ENCODE data around the gene POP4.
"Not testable (repeated sequence)": the region's sequence is repeated elsewhere in the genome, so short reads cannot be mapped to it uniquely, and the experiment has no call there.

The POP4 gene, protein sequence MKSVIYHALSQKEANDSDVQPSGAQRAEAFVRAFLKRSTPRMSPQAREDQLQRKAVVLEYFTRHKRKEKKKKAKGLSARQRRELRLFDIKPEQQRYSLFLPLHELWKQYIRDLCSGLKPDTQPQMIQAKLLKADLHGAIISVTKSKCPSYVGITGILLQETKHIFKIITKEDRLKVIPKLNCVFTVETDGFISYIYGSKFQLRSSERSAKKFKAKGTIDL

DNA sequence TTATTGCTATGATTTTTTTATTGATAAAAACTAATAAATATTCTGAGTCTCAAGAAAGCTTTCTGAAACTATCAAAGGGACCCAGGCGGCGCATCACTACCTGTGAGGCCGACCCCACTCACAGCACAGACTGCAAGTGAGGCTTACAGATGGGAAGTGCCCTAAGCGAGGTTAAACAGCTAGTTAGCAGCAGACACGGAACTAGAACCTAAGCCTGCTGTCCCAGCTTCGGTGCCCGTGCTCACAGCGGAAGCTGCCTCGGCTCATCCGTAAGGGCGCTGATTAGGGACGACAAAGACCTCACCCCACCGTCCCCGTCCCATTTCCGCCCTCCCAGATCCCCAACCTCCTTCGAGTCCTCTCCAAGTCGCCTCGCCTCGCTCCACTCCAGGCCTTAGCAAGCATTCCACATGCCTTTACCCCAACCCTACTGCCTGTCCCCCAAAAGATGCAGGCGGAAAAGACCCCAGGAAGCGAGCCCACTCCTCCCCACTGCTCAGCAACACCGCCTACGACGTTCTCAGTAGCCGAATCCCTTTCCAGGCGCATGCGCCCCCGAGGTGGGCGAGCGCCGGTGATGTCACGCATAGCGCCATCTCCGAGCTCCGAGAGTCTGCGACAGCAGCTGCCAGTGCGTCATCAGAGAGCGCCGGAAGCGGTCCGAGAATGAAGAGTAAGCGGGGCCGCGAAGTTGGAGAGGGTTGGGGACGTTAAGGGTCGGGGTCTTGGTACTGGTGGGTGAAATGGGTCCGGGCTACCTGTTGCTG lies at the start of gene POP4:
POP4 (plus strand) TSS at position 631 of the 767 bp plus-strand sequence; CDS start at position 667, 36 bp downstream.
- peak; percentile 95 for DNase-seq (ENCODE audit: low spot score)

DNA sequence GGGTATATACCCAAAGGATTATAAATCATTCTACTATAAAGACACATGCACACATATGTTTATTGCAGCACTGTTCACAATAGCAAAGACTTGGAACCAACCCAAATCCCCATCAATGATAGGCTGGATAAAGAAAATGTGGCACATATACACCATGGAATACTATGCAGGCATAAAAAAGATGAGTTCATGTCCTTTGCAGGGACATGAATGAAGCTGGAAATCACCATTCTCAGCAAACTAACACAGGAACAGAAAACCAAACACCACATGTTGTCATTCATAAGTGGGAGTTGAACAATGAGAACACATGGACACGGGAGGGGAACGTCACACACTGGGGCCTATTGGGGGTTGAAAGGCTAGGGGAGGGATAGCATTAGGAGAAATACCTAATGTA lies 47.0 kb upstream of the POP4 start:
- DNase-seq (ENCODE audit: low spot score) = not testable (repeated sequence)

DNA sequence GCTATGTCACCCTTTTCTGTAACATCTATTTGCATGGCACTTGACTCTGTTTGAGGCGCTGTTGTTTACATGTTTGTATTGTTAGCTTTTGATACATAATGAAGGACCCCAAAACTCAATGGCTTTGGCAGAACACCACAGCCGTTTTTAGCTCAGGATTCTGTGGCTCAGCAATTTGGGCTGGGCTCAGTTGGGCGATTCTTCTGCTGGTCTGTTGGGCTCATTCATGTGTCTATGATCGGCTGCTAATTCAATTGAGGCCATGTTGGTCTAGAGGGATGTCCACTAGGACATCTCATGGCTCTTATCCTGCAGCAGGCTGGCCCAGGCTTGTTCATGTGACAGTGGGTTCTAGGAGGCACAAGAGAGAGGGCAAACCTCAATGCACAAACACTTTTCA lies 46.3 kb upstream of the POP4 start:
- no peak for DNase-seq (ENCODE audit: low spot score)

DNA sequence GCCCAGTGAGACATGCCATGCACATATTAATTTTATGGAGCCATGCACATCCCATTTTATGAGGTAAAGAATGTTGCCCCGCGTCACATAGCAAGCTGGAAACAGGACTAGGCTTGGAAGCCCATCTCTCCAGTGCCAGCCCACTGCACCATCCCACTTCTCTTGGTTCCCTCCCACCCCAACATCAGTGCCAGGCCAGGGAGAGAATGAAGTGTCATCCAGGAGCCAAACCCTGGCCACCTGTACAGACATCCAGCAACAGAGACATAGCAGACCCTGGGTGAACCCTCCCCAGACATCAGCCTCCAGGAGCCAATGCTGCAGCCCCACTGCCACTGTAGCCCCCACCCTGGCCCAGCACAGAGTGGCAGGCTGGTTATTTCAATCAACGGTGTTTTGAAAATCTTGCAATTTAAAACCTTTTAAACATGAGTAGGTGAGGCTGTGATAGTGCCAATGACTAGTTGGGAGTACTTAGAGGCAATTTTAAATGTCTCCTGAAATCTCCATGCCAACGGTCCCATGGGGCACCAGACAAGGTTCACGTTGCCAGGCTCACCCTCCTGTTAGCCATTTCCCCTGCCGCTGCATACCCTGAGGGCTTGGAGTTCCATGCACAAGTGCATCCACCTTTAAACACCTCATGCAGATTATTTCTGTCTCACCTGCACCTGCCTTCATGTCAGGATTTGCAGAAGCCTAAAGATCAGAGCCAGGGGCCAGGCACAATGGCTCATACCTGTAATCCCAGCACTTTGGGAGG lies 45.6 kb upstream of the POP4 start:
- DNase-seq (ENCODE audit: low spot score) = no peak

DNA sequence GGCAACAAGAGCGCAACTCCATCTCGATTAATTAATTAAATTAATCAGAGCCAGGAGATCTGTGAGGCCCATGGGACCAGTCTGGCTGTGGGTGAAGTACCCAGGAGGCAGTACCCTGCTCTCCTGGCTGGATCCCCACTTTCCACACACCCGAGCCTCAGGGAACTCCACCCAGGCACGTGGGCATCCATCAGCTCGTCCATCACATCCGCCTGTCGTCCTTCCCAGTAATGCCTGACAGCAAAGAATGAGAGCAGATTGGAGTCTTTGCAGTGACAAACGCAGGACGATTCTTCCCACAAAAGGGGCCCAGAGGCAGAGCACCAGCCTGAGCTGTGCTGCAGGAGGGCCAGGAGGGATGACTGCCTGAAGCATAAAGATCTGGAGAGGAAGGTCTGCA lies 44.5 kb upstream of the POP4 start:
- no peak for DNase-seq (ENCODE audit: low spot score)

DNA sequence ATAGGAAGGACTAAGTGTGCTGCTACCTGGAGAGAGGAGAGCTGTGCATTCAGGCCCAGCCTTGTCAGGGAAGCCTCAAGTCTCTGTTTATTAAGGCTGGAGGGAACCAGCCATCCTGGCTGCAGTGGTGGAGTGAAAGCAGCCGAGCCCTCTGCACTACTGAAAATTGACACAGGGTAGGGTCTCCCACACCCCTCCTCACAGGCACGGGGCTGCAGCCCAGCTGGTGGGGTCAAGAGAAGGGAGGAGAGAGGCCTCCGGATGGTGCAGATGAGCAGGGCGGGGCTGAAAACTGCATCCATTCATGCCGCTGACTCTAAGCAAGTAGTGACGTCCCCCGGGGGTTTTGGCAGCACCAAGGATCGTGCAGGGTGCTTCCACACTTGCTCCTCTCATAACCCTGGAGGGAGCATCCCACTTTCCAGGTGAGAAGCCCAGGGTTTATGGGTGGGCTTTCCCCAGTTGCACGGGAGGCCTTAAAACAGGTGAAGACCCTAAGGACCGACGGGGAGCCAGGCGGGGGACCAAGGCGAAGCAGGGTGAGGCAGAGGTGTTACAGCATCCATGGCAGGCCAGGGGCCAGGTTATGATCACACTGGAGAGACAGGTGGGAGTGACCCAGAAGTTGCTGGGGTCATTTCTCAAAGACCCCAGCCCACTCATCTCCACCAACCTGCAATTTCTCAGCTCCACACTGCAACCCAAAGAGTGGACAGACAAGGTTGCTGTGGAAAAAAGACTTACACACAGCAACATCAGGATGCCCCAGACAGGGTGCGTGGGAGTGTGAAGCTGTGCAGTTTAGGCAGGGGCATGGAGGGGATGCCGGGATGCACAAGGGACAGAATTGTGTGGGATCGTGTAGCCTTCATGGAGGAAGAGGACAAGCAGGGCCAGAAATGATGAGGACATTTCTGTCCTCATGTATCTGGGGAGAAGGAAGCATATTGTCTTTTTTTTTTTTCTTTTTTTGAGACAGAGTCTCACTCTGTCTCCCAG lies 43.5 kb upstream of the POP4 start:
- DNase-seq (ENCODE audit: low spot score) = no peak

DNA sequence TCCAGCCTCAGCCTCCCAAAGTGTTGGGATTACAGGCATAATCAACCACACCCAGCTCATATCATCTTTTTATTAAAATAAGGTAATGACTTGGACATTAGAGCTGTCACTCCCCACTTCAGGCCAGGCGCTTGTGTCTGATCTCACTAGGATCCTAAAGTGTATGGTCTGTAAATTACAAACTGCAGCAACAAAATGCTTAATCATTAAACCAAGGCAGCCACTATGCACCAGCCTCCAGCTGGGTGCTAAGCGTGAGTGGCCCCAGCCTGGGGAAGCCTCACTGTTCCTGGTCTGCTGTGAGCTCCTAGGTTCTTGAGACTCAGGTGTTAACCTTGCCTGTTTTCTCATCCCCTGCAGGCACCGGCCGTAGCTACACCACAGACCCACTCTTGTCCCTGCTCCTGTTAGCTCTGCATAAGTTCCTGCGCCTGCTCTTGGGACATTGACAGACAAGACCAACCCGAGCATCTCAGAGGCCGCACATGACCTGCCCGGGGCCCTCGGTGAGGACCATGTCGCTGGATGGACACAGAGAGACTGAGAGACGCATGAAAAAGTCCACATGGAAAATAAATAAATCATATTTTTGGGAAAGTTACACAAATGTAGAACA lies 42.5 kb upstream of the POP4 start:
- no peak for DNase-seq (ENCODE audit: low spot score)

DNA sequence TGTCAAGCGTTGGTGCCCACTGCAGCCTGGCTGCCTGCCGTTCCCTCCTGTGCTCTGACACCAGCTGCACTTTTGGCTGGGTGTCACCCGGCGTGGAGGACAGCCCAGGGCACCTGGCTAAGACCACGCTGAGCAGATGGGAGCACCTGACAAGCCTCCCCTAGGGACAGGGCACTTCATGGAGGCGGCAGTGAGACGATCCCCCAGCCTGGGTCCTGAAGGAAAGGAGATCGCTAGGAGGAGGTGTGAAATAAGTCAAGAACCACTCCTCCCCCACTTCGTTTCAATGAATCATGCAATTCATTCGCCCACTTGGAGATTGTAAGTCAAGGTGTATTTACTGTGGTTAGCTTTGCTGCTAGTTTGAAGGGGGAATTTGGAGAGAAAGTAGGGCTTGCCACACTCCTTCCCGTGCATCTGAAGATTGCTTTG lies 41.5 kb upstream of the POP4 start:
- no peak for DNase-seq (ENCODE audit: low spot score)

DNA sequence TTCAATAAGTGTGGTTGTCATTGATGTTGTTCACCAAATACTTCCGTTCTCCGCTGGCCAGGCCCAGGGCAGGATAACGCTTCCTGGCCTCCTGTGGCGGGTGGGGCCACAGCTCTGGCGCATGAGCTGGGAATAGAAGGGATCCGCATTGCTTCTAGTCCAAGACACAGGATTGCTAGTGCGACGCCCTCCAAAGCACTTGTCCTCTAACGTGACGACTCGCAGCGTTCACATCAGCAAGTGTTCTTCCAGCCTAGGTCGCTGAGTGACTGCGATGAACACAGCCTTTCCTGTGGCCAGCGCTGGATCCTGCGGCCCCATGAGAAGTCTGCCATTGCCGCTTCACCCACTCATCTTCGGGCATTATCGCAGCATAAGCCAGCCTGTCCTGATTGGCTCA lies 40.9 kb upstream of the POP4 start:
- DNase-seq (ENCODE audit: low spot score) = no peak

DNA sequence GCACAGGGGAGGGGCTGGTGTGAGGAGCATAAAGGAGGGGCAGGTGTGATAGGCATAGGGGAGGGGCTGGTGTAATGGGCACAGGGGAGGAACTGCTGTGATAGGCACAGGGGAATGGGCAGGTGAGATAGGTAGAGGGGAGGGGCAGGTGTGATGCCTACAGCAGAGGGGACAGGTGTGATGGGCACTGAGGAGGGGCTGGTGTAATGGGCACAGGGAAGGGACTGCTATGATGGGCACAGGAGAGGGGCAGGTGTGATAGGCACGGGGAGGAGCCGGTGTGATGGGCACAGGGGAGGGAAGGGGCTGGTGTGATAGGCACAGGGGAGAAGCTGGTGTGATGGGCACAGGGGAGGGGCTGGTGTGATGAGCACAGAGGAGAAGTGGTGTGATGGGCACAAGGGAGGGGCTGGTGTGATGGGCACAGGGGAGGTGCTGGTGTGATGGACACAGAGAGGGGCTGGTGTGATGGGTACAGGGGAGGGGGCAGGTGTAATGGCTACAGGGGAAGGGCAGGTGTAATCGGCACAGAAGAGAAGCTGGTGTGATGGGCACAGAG lies 39.5 kb upstream of the POP4 start:
- no peak for DNase-seq (ENCODE audit: low spot score)

DNA sequence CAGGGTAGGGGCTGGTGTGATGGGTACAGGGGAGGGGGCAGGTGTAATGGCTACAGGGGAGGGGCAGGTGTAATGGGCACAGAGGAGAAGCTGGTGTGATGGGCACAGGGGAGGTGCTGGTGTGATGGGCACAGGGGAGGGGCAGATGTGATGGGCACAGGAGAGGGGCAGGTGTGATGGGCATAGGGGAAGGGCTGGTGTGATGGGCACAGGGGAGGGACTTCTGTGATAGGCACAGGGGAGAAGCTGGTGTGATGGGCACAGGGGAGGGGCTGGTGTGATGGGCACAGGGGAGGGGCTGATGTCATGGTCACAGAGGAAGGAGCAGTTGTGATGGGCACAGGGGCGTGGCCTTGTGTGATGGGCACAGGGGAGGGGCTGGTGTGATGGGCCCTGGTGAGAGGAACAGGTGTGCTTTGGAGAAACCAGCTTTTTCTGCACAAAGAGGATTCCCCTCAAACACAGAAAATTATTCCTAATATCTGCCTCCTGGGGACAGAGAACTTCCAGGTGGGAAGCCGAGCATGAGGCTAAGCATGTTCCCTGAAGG lies 38.6 kb upstream of the POP4 start:
- DNase-seq (ENCODE audit: low spot score) = no peak

DNA sequence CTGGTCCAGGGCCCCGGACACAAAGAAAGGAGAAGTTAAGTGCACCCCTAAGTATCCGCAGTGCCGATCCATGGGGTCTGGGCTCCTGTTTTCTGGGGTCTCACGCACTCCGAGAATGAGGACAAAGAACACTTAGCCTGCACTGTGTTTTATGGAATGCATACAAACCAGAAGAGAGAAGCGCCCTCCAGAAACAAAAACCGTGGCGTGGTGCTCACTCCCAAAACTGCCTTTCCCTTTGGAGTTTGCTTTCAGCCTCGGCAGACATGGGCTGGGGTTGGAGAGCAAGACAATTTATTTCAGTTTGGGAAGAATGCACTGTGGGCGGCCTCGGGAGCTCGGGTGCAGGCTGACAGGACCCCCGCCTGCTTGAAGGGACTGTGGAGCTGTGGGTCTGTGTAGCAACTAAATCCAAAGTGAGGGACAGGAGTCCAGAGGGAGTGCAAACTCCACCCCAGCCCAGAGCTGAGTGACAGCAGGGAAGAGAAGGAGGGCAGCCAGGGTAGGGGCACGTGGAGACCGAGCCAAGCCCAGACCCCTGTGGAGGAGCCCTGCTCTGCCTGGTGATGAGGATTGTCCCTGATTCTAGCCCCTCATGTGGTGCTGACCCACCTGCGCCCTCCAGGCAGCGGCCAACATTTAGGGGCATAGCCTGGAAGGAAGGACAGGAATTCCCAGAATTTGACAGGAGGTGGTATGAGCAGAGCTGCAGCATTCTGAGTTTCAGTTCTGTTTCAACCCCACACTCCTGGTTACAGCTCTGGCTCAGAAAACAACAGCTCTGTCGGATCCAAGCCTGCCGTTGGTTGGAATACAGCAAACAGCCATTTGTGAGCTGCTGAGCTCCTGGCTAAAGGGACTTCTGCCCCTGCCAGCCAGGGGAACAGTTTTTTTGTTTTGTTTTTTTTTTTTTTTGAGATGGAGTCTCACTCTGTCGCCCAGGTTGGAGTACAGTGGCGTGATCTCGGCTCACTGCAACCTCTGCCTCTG lies 37.8 kb upstream of the POP4 start:
- no peak for DNase-seq (ENCODE audit: low spot score)

DNA sequence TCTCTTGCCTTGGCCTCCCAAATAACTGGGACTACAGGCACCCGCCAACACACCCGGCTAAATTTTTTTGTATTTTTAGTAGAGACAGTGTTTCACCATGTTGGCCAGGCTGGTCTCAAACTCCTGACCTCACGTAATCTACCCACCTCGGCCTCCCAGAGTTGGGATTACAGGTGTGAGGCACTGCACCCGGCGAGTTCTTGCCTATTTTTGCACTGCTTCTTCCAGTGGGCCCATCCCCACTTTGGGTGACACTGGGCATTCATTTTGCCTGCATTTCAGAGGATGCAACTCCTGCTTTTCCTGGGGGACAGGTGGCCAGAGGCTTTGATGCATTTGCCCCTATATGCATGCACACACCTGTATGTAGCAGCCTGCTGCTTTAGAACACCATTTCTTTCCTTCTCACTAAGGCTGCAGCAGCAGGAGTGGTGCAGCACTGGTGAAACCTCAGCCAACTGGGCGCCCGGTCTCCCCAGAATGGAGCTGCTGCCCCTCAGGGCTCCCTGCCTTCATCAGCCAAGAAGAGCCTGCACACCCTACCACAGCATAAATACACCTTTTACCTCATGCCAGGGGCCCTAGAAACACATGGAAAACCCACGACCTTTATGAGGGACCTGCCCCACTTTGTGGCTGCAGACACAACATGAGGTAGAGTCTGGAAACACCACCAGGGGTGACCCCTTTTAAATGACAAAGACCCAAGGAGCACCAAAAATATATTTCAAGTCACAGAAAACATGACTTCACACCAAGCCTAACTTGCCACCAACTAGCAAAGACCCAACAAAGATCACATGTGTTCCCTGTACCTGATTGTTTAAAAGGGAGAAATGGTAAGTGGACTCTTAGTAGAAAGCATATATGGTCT lies 36.8 kb upstream of the POP4 start:
- DNase-seq (ENCODE audit: low spot score) = no peak

DNA sequence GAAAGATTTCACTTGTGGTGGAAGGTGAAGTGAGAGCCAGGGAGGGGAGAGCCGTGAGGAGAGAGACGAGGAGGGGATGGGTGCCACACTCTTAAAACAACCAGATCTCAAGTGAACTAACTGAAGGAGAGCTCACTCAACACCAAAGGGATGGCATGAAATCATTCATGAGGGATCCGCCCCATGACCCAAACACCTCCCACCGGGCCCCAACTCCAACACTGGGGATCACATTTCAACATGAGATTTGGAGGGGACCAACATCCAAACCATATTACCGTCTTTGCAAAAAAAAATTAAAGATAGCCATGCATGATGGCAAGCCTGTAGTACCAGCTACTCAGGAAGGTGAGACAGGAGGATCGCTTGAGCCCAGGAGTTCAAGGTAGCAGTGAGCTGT lies 34.9 kb upstream of the POP4 start:
- no peak for DNase-seq (ENCODE audit: low spot score)

DNA sequence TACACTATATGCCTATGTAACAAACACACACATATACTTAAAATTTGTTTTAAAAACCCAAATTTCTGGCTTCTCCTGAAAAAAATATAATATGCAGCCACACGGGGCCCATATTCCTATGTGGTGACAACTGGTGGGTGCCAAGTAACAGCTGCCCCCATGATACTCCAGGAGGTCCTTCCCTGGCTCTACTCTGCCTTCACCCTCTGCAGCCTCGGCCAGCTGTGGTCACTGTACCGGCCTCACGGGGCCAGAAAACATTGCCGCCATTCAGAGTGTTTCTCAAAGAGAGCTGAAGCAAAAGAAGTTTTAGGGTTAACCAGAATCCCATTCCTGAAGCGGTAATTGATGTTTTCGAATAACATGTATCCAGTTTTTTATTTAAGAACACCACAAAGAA lies 32.6 kb upstream of the POP4 start:
- no peak for DNase-seq (ENCODE audit: low spot score)

DNA sequence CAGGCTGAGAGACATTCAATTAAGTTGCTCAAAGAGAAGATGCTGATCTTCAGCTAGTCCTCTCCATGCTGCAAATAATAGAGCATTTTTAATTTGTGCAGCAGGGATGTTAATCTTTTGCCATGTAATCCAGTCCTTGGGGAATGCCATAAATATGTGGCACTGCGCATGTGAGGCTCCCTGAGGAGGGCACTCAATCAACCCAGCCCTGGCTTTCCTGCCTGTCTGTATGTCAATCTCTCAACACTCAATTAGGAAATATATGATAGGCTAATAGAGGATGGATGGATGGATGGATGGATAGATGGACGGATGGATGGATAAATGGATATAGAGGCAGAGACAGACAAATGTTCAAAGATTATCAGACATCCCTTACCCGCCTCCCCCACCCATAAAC lies 31.6 kb upstream of the POP4 start:
- DNase-seq (ENCODE audit: low spot score) = no peak

DNA sequence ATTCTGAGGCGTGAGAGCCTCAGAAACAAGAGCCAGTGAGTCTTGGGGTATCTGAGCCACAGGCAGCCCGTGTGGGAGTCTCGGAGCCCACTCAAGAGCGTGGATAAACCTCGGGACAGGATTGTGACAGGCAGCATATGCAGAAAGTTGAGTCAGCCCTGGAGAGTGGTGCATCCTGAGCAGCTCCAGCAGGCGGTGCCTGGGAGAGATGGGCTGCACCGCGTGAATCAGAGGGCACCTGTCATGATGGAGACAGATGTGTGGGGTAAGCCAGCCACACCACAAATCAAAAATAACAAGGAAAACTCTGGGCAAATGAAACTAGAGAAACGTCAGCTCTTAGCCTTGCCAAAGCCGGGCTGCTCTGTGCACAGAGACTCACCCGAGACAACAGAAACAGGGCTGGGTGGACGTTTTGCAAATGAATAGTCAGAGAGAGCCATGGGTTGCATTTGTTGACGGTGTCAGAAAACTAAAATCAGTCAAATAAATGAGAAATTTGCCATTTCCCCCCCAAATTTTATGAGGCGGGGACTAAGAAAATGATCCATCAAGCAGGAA lies 30.0 kb upstream of the POP4 start:
- DNase-seq (ENCODE audit: low spot score) = no peak
